Measurements from ENCODE around the gene PROZ. TPM values are rescaled to one million over a fixed set of nuclear protein-coding genes. Genes with fewer than 3 reads are reported as not detected.

Gene PROZ
- total and polyA plus RNA-seq, 7 experiments from 2014 or later, result 0.24 TPM; not detected in 6

GRCh38 chr13:113143466-113144254 lies 14.8 kb upstream of the PROZ start:
- Mint-ChIP-seq H3K9me3 (no peaks in the 10 kb centered on the region), H3K4me3 (no peak overlapping the region), H3K36me3 (no peaks in the 10 kb centered on the region), H3K4me1 (no peaks in the 10 kb centered on the region), H3K27me3 (peaks cover 0 to 3% (median 0%) of the 10 kb centered on the region in 5 donors), H3K27ac (no peak overlapping the region)
- no peak overlapping the region for H3K27ac ChIP-seq (ENCODE audit: low read depth, low read length)
- no peaks in the 10 kb centered on the region for H3K27me3 ChIP-seq (ENCODE audit: control insufficient read depth in 2 of 2, insufficient read depth in 2 of 2, low read length in 2 of 2)
- CTCF ChIA-PET, result no interaction called here
- no peaks in the 10 kb centered on the region for H3K36me3 ChIP-seq (ENCODE audit: control insufficient read depth in 2 of 3, insufficient read depth in 3 of 3, low read length in 3 of 3)
- ATAC-seq (no peak), DNase-seq (no peak)
- no peak overlapping the region for H3K4me3 ChIP-seq (ENCODE audit: low read length)
- intact Hi-C loops (cut with micrococcal nuclease), result no loop called here
- H3K4me1 ChIP-seq (ENCODE audit: control insufficient read depth in 2 of 2, insufficient read depth in 2 of 2, low read length in 2 of 2), result no peaks in the 10 kb centered on the region
- POLR2A ChIA-PET, result no interaction called here
- H3K9me3 ChIP-seq (ENCODE audit: control insufficient read depth in 2 of 3, low read length in 3 of 3), result no peaks in the 10 kb centered on the region

- Mint-ChIP-seq H3K36me3 (no peaks in the 10 kb centered on the region), H3K27me3 (peaks cover 0 to 3% (median 0%) of the 10 kb centered on the region in 5 donors), H3K4me3 (no peak overlapping the region), H3K9me3 (no peaks in the 10 kb centered on the region), H3K27ac (no peak overlapping the region), H3K4me1 (no peaks in the 10 kb centered on the region)
- H3K9me3 ChIP-seq (ENCODE audit: control insufficient read depth in 2 of 3, low read length in 3 of 3), result no peaks in the 10 kb centered on the region
- H3K27ac ChIP-seq (ENCODE audit: low read depth, low read length), result no peak overlapping the region
- intact Hi-C loops (cut with micrococcal nuclease), result no loop called here
- ATAC-seq (no peak), DNase-seq (no peak)
- ChIA-PET CTCF (no interaction called here), POLR2A (no interaction called here)
- H3K4me3 ChIP-seq (ENCODE audit: low read length), result no peak overlapping the region
- H3K36me3 ChIP-seq (ENCODE audit: control insufficient read depth in 2 of 3, insufficient read depth in 3 of 3, low read length in 3 of 3), result no peaks in the 10 kb centered on the region
- no peaks in the 10 kb centered on the region for H3K4me1 ChIP-seq (ENCODE audit: control insufficient read depth in 2 of 2, insufficient read depth in 2 of 2, low read length in 2 of 2)
- H3K27me3 ChIP-seq (ENCODE audit: control insufficient read depth in 2 of 2, insufficient read depth in 2 of 2, low read length in 2 of 2), result no peaks in the 10 kb centered on the region
These were observed 14.2 kb upstream of the PROZ start for GRCh38 chr13:113144255-113144629.

GRCh38 chr13:113145496-113145895 lies 13.0 kb upstream of the PROZ start:
- H3K9me3 Mint-ChIP-seq, result no peaks in the 10 kb centered on the region
- ATAC-seq, result no peak
- intact Hi-C loops (cut with micrococcal nuclease), result no loop called here

GRCh38 chr13:113145911-113146598 lies 12.4 kb upstream of the PROZ start:
- Histone ChIP-seq H3K36me3 (ENCODE audit: control insufficient read depth in 2 of 3, insufficient read depth in 3 of 3, low read length in 3 of 3) (no peaks in the 10 kb centered on the region), H3K4me1 (ENCODE audit: control insufficient read depth in 2 of 2, insufficient read depth in 2 of 2, low read length in 2 of 2) (no peaks in the 10 kb centered on the region), H3K27me3 (ENCODE audit: control insufficient read depth in 2 of 2, insufficient read depth in 2 of 2, low read length in 2 of 2) (no peaks in the 10 kb centered on the region), H3K9me3 (ENCODE audit: control insufficient read depth in 2 of 3, low read length in 3 of 3) (no peaks in the 10 kb centered on the region), H3K4me3 (ENCODE audit: low read length) (no peak overlapping the region), H3K27ac (ENCODE audit: low read depth, low read length) (no peak overlapping the region)
- intact Hi-C loops (cut with micrococcal nuclease), result no loop called here
- Mint-ChIP-seq H3K27ac (no peak overlapping the region), H3K4me1 (peaks cover 0 to 1% (median under 1%) of the 10 kb centered on the region in 7 donors), H3K27me3 (peaks cover 0 to 6% (median under 1%) of the 10 kb centered on the region in 5 donors), H3K4me3 (no peak overlapping the region), H3K36me3 (no peaks in the 10 kb centered on the region), H3K9me3 (peaks cover 0 to under 1% (median 0%) of the 10 kb centered on the region in 11 donors)
- POLR2A ChIA-PET, result interaction anchor here (0.6 kb wide), 1 partner anchor 9 kb away, joined by 3 read pairs; no protein-coding TSS in a partner anchor
- DNase-seq (no peak), ATAC-seq (no peak)
- CTCF ChIA-PET, result interaction anchor here (0.6 kb wide), 1 partner anchor 534 kb away, joined by 3 read pairs; no protein-coding TSS in a partner anchor

More at GRCh38 chr13:113145496-113145895, 13.0 kb upstream of the PROZ start:
- no peaks in the 10 kb centered on the region for H3K27me3 ChIP-seq (ENCODE audit: control insufficient read depth in 2 of 2, insufficient read depth in 2 of 2, low read length in 2 of 2)
- no peaks in the 10 kb centered on the region for H3K4me1 ChIP-seq (ENCODE audit: control insufficient read depth in 2 of 2, insufficient read depth in 2 of 2, low read length in 2 of 2)
- H3K27ac ChIP-seq (ENCODE audit: low read depth, low read length), result no peak overlapping the region
- DNase-seq, result no peak
- no peaks in the 10 kb centered on the region for H3K9me3 ChIP-seq (ENCODE audit: control insufficient read depth in 2 of 3, low read length in 3 of 3)
- peaks cover 0 to 3% (median 0%) of the 10 kb centered on the region in 5 donors for H3K27me3 Mint-ChIP-seq
- H3K36me3 ChIP-seq (ENCODE audit: control insufficient read depth in 2 of 3, insufficient read depth in 3 of 3, low read length in 3 of 3), result no peaks in the 10 kb centered on the region
- no peak overlapping the region for H3K4me3 ChIP-seq (ENCODE audit: low read length)
- no peaks in the 10 kb centered on the region for H3K4me1 Mint-ChIP-seq
- no peaks in the 10 kb centered on the region for H3K36me3 Mint-ChIP-seq
- no peak overlapping the region for H3K27ac Mint-ChIP-seq
- ChIA-PET POLR2A (no interaction called here), CTCF (no interaction called here)
- no peak overlapping the region for H3K4me3 Mint-ChIP-seq

GRCh38 chr13:113146750-113147149 lies 11.7 kb upstream of the PROZ start:
- Mint-ChIP-seq H3K4me1 (peaks cover 0 to 7% (median 2%) of the 10 kb centered on the region in 7 donors), H3K4me3 (no peak overlapping the region), H3K27me3 (peaks cover 0 to 12% (median 6%) of the 10 kb centered on the region in 5 donors), H3K27ac (no peak overlapping the region), H3K9me3 (peaks cover 0 to 2% (median 0%) of the 10 kb centered on the region in 11 donors), H3K36me3 (no peaks in the 10 kb centered on the region)
- no peak for DNase-seq
- CTCF ChIA-PET, result interaction anchor here (0.6 kb wide), 1 partner anchor 535 kb away, joined by 3 read pairs; no protein-coding TSS in a partner anchor
- Histone ChIP-seq H3K9me3 (ENCODE audit: control insufficient read depth in 2 of 3, low read length in 3 of 3) (no peaks in the 10 kb centered on the region), H3K27me3 (ENCODE audit: control insufficient read depth in 2 of 2, insufficient read depth in 2 of 2, low read length in 2 of 2) (no peaks in the 10 kb centered on the region), H3K27ac (ENCODE audit: low read depth, low read length) (no peak overlapping the region), H3K36me3 (ENCODE audit: control insufficient read depth in 2 of 3, insufficient read depth in 3 of 3, low read length in 3 of 3) (no peaks in the 10 kb centered on the region), H3K4me3 (ENCODE audit: low read length) (no peak overlapping the region), H3K4me1 (ENCODE audit: control insufficient read depth in 2 of 2, insufficient read depth in 2 of 2, low read length in 2 of 2) (no peaks in the 10 kb centered on the region)
- intact Hi-C loops (cut with micrococcal nuclease), result no loop called here
- no peak for ATAC-seq
- POLR2A ChIA-PET, result interaction anchor here (0.6 kb wide), 1 partner anchor 9 kb away, joined by 3 read pairs; no protein-coding TSS in a partner anchor

- POLR2A ChIA-PET, result no interaction called here
These were observed 11.2 kb upstream of the PROZ start for GRCh38 chr13:113147206-113147605.

More at GRCh38 chr13:113147206-113147605, 11.2 kb upstream of the PROZ start:
- H3K27ac ChIP-seq (ENCODE audit: low read depth, low read length), result no peak overlapping the region
- peaks cover 3% of the 10 kb centered on the region in 2 donors for H3K4me1 ChIP-seq (ENCODE audit: control insufficient read depth in 2 of 2, insufficient read depth in 2 of 2, low read length in 2 of 2)
- H3K36me3 ChIP-seq (ENCODE audit: control insufficient read depth in 2 of 3, insufficient read depth in 3 of 3, low read length in 3 of 3), result no peaks in the 10 kb centered on the region
- no peaks in the 10 kb centered on the region for H3K9me3 ChIP-seq (ENCODE audit: control insufficient read depth in 2 of 3, low read length in 3 of 3)
- DNase-seq (no peak), ATAC-seq (no peak)
- no peaks in the 10 kb centered on the region for H3K27me3 ChIP-seq (ENCODE audit: control insufficient read depth in 2 of 2, insufficient read depth in 2 of 2, low read length in 2 of 2)
- no peaks in the 10 kb centered on the region for H3K36me3 Mint-ChIP-seq
- no peak overlapping the region for H3K4me3 Mint-ChIP-seq
- peaks cover 0 to 14% (median 7%) of the 10 kb centered on the region in 5 donors for H3K27me3 Mint-ChIP-seq
- CTCF ChIA-PET, result no interaction called here
- H3K4me3 ChIP-seq (ENCODE audit: low read length), result no peak overlapping the region
- H3K27ac Mint-ChIP-seq, result no peak overlapping the region
- H3K4me1 Mint-ChIP-seq, result peaks cover 1 to 10% (median 5%) of the 10 kb centered on the region in 7 donors
- intact Hi-C loops (cut with micrococcal nuclease), result no loop called here
- H3K9me3 Mint-ChIP-seq, result peaks cover 0 to 2% (median 0%) of the 10 kb centered on the region in 11 donors

Measured in naive thymus-derived CD4-positive, alpha-beta T cell (primary cell).